H1 (cell line): ENCODE measurements around the gene RAMP1. TPM values are rescaled to one million over a fixed set of nuclear protein-coding genes. Genes with fewer than 3 reads are reported as not detected.

ENCODE experiments used
- GABPA ChIP-seq: IDR thresholded peaks from 2 replicates; pipeline ENCODE4 v1.6.1; 2011; ENCODE audit warnings: mild to moderate bottlenecking, low read length, moderate library complexity, borderline replicate concordance; ENCODE audit not compliant: insufficient read depth
- polyA plus RNA-seq, 7 experiments: library from polyadenylated mRNA; depleted of rRNA in 3 of 7; stranded (reverse) in 5 of 7; unstranded in 2 of 7; fragments of >200 nt in 5 of 7; fragments of 200-250 nt in 2 of 7; gene quantifications; 1 replicate in 5 of 7; 2 replicates in 1 of 7; 4 replicates in 1 of 7; pipeline versions ENCODE4 v1.2.1 to v1.2.3, GENCODE V29; 2011 to 2013; ENCODE audit warnings: missing spikeins in 2 of 7, mixed read lengths in 2 of 7
- total RNA-seq: library from RNA; stranded (reverse); fragmentation: NEBNext Ultra II Directional; extraction: Animal tissue kit (Norgen Biotek cat#: 25700); gene quantifications from 2 replicates; pipeline ENCODE4 v1.2.1, GENCODE V29; 2021

The RAMP1 gene
- total and polyA plus RNA-seq, 2 of the 8 experiments (the other 6 are each of a cell fraction or from before 2014, with no cell fraction given), result 0.65 to 4.3 TPM

DNA sequence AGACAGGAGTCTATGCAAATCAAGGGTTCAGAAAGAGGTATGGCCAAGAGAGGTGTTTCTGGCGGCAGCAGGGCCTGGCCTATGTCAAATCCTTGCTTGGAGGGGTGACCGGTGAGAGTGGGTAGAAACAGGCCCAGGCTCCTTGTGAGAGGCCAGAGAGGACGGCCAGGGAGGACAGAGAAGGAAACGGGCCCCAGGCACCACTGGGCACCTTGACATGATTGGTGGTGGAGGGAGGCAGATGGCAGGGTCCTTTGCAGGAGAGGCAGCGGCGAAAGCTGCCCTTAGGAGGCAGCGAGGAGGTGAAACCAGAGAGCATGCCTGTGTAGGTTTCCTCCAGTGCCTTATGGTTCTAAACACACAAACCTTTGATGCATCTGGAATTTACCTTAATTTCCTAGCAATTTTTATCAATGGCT, 6.2 kb downstream of the RAMP1 start (continued):
- TF ChIP-seq GABPA, result no peak
